ENCODE measurements around the gene NDC1.
"Not testable (repeated sequence)": the region's sequence is repeated elsewhere in the genome, so short reads cannot be mapped to it uniquely, and the experiment has no call there.

Gene NDC1

GRCh38 chr1:53826367-53826766 is 11.7 kb downstream of the NDC1 start:
- DNase-seq (ENCODE audit: low read depth in 2 of 2) = no peak

GRCh38 chr1:53825306-53825705 is 12.8 kb downstream of the NDC1 start:
- DNase-seq (ENCODE audit: low read depth in 2 of 2) = no peak

DNA sequence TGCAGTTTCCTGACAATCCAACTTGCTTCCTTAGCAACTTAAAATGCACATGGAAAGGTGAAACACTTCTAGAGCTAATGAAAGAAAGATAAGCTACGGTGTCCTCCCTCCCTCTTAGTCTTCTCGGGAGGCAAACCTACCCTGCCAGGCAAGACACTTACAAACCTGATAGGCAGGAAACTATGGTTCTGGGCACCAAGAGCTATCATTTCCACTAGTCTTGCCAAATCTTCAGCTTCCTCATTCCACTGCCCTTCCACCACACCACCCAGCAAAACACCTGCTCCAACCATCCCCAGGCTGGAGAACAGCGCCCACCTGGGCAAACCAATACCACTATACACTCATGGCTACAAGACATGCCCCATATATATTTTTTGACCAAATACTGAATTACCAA is 15.2 kb downstream of the NDC1 start:
- no peak for DNase-seq (ENCODE audit: low read depth in 2 of 2)

- no peak for DNase-seq (ENCODE audit: low read depth in 2 of 2)
These were observed 16.7 kb downstream of the NDC1 start for GRCh38 chr1:53821380-53821779.

DNA sequence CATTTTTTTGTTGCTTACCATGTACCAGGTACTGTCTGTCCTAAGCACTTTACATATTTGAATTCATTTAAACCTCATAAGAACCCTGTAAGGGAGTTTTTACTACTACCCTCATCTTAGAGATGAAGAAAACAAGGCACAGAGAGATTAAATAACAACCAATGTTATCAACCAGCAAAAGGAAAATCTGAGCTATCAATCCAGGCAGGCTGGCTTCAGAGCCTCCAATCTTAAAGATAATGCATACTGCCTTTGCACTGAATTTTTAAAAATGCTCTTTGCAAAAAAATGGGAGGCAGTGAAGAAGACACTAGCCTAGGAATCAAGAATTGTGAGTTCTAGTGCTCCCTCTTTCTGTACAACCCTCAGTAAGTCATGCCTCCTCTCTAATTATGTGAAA is 18.7 kb downstream of the NDC1 start:
- no peak for DNase-seq (ENCODE audit: low read depth in 2 of 2)

DNA sequence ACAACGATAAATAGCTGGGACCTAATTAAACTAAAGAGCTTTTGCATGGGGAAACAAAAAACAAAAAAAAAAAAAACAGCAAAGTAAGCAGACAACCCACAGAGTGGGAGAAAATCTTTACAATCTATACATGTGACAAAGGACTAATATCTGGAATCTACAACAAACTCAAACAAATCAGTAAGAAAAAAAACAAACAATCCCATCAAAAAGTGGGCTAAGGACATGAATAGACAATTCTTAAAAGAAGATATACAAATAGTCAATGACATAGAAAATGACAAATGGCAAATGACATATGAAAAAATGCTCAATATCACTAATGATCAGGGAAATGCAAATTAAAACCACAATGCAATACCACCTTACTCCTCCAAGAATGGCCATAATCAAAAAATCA is 21.5 kb downstream of the NDC1 start:
- DNase-seq (ENCODE audit: low read depth in 2 of 2) = not testable (repeated sequence)

GRCh38 chr1:53815484-53815883 is 22.6 kb downstream of the NDC1 start:
- not testable (repeated sequence) for DNase-seq (ENCODE audit: low read depth in 2 of 2)

DNA sequence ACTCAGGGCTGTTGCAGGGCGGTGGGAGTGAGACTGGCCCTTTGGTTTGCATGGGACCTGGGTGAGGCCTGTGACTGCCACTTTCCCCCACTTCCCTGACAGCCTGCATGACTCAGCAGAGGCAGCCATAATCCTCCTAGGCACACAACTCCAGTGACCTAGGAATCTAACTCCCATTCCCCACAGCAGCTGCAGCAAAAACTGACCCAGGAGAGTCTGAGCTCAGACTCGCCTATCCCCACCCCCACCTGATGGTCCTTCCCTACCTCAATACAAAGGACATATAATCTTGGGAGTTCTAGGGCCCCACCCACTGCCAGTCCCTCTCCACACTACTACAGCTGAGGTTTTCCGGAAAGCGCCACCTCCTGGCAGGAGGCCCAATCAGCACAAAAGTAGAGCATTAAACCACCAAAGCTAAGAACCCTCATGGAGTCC is 26.7 kb downstream of the NDC1 start:
- no peak for DNase-seq (ENCODE audit: low read depth in 2 of 2)

- DNase-seq (ENCODE audit: low read depth in 2 of 2) = no peak
These were observed 27.6 kb downstream of the NDC1 start for GRCh38 chr1:53810497-53810896.

DNA sequence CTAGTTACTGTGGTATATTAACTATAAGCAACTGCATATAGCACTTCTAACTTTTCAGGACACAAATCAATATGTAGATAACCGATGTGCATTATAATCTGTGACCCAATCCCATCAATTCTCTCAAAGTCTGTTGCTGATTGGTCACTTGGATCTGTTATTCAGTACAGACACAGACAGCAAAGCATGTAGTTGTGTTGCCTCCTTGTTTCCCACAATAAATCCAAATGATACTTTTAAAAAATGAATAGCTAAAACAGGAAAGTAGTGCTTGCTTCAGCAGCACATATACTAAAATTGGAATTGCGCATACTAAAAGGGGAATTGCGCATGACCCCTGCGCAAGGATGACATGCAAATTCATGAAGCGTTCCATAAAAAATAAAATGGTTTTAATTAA is 28.1 kb downstream of the NDC1 start:
- DNase-seq (ENCODE audit: low read depth in 2 of 2) = no peak

DNA sequence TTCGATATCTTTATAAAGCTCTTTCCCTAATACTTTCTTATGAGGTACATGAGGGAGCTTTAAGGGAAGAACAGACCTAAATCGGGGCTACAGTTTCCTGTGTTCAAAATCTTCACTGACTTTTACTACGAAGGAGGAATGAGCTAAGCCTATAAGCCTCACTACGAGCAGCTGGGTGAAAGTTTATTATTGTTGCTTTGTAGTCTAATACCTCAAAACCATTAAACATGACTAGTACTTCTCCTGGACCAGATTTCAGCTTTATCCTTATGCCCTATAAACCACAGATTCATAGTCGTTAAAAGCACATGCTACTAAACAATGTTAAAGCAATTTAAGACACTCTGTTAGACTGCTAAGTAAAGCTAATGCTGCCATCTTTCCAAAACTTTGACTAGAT is 30.2 kb downstream of the NDC1 start:
- DNase-seq (ENCODE audit: low read depth in 2 of 2) = no peak

GRCh38 chr1:53804791-53805505 is 33.1 kb downstream of the NDC1 start:
- DNase-seq (ENCODE audit: low read depth in 2 of 2) = no peak

- DNase-seq (ENCODE audit: low read depth in 2 of 2) = no peak
These were observed 33.9 kb downstream of the NDC1 start for GRCh38 chr1:53804181-53804580.

- no peak for DNase-seq (ENCODE audit: low read depth in 2 of 2)
These were observed 37.5 kb downstream of the NDC1 start for GRCh38 chr1:53800621-53801020.

- DNase-seq (ENCODE audit: low read depth in 2 of 2) = no peak
These were observed 39.0 kb downstream of the NDC1 start for GRCh38 chr1:53799141-53799540.

GRCh38 chr1:53792806-53793205 is 45.3 kb downstream of the NDC1 start:
- no peak for DNase-seq (ENCODE audit: low read depth in 2 of 2)

GRCh38 chr1:53787655-53788054 is 50.4 kb downstream of the NDC1 start:
- no peak for DNase-seq (ENCODE audit: low read depth in 2 of 2)

GRCh38 chr1:53783056-53783455 is 55.0 kb downstream of the NDC1 start:
- DNase-seq (ENCODE audit: low read depth in 2 of 2) = no peak

- DNase-seq (ENCODE audit: low read depth in 2 of 2) = no peak
These were observed 56.4 kb downstream of the NDC1 start for GRCh38 chr1:53781654-53782053.

- DNase-seq (ENCODE audit: low read depth in 2 of 2) = no peak
These were observed 60.8 kb downstream of the NDC1 start for GRCh38 chr1:53777272-53777671.

DNA sequence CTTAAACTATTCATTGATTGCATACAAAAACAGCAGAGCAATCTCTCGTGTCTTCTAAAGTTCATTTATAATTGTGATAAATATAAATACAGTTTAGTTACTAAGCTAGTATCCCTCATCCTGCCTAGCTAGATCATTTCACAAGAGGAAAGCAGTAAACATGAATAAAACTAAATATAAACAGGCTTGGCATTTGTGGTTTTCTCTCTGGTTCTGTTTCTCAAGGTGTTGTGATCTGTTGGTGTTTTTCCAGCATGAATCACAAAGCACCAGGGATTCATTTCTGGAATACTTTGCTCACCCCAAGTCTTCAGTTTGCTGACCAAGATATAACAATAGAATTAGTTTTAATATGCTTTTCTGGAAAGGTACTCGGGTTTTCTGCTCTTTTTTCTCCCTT is 66.4 kb downstream of the NDC1 start:
- no peak for DNase-seq (ENCODE audit: low read depth in 2 of 2)

GRCh38 chr1:53769780-53770179 is 68.3 kb downstream of the NDC1 start:
- no peak for DNase-seq (ENCODE audit: low read depth in 2 of 2)

DNA sequence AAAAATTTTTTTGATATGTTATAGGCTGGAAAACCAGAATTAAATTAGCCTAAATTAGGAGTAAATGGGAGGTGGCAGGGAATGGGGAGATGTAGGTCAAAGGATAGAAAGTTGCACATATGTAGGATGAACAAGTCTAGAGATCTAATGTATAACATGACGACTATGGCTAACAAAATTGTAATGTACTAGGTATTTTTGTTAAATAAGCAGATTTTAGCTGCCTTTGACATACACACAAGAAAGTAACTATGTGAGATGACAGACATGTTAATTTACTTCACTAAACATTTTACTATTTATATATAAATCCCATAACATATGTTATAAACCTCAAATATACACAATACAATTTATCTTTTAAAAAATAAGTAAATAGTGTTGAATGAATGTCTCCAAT is 68.9 kb downstream of the NDC1 start:
- DNase-seq (ENCODE audit: low read depth in 2 of 2) = no peak

DNA sequence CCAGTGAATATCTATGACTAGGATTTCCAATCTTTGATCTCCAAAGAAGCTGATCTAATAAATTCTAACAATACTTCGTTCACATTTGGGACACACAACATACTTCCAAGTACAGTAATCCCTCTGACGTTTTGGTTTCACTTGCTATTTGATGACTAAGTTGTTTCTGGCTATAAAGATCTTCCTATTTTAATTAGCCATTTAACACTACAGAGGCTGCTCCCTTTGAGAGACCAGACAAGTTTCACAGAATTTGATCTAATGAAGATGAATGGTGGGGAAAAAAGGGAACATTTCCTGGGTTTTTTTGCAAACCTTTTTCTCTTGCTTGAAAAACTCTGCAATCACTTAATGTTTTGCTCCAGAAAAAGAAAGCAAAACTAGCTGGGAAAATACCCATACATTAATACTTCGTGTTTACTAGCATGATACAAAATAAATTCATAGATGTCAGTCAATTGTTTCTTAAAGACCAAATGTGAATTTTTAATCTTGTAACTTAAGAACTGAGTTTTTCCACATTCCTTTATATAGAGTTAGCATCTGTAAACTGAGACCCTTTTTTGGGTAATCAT is 71.2 kb downstream of the NDC1 start:
- DNase-seq (ENCODE audit: low read depth in 2 of 2) = no peak

Data from stimulated activated CD8-positive, alpha-beta memory T cell treated with anti-CD3 and anti-CD28 coated beads, Interleukin-7, amount 100 ng/mL, for 4 hours (primary cell).